PFSK-1 (cell line): Measurements from ENCODE around the gene TMEM19.

Experiments
- POLR2AphosphoS5 ChIP-seq: IDR thresholded peaks from 2 replicates; pipeline ENCODE4 v1.6.1; 2012; ENCODE audit warnings: low read depth, mild to moderate bottlenecking, control low read depth, low read length, moderate library complexity
- SIN3A ChIP-seq: IDR thresholded peaks from 2 replicates; pipeline ENCODE4 v1.6.1; 2012; ENCODE audit warnings: mild to moderate bottlenecking, low read length, moderate library complexity, borderline replicate concordance; ENCODE audit not compliant: insufficient read depth
- TAF1 ChIP-seq: IDR thresholded peaks from 2 replicates; pipeline ENCODE4 v1.6.1; 2012; ENCODE audit warnings: low read length, control low read depth, borderline replicate concordance; ENCODE audit not compliant: insufficient read depth

DNA sequence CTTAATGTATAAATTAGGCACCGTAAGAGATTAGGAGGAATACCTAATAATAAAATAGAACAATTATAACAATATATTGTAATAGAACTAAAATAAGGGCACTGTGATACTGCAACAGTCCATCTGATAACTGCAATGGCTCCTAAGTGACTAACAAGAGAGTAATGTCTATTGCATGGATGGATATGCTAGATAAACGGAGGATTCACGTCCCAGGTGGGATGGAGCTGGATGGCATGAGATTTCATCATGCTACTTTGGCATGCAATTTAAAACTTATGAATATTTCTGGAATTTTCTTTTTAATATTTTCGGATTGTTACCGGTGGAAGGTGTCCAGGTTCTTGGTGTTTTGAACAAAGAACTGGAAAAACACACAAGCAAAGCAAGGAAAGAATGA is 2.2 kb upstream of the TMEM19 start:
- TF ChIP-seq POLR2AphosphoS5 (no peak), SIN3A (no peak), TAF1 (no peak)
